Neural progenitor cell (in vitro differentiated cells): ENCODE measurements around the gene HSD11B1L. TPM values are rescaled to one million over a fixed set of nuclear protein-coding genes. Genes with fewer than 3 reads are reported as not detected.
"Not testable (repeated sequence)": the region's sequence is repeated elsewhere in the genome, so short reads cannot be mapped to it uniquely, and the experiment has no call there.

Experiments used
- DNase-seq: peaks from one replicate; pipeline ENCODE4 v3.0.0-alpha.2; 2016; ENCODE audit warnings: low spot score
- H2AFZ ChIP-seq: fragments of 200-600 bp; sonication (generic); replicated peaks from 2 replicates; pipeline ENCODE4 v1.6.1; 2016; ENCODE audit warnings: antibody characterized with exemption
- H3F3A ChIP-seq: fragments of 200-600 bp; sonication (generic); 2 replicates; pipeline ENCODE4 v1.6.1; 2016; ENCODE audit warnings: antibody characterized with exemption, low read depth
- H3K27ac ChIP-seq: fragments of 200-600 bp; sonication (generic); 2 replicates; pipeline ENCODE4 v1.5.1; 2016; ENCODE audit warnings: mild to moderate bottlenecking
- H3K27me3 ChIP-seq: fragments of 200-600 bp; sonication (generic); 2 replicates; pipeline ENCODE4 v1.6.1; 2016; ENCODE audit warnings: mild to moderate bottlenecking, moderate library complexity
- H3K36me3 ChIP-seq: fragments of 200-600 bp; sonication (generic); 2 replicates; pipeline ENCODE4 v1.5.1; 2016
- H3K4me1 ChIP-seq: fragments of 200-600 bp; sonication (generic); 2 replicates; pipeline ENCODE4 v1.6.1; 2016; ENCODE audit warnings: mixed run types
- H3K4me2 ChIP-seq: fragments of 200-600 bp; sonication (generic); 2 replicates; pipeline ENCODE4 v1.6.1; 2016
- H3K4me3 ChIP-seq: fragments of 200-600 bp; sonication (generic); 2 replicates; pipeline ENCODE4 v1.5.1; 2016
- H3K79me2 ChIP-seq: fragments of 200-600 bp; sonication (generic); 2 replicates; pipeline ENCODE4 v1.6.1; 2016; ENCODE audit warnings: low read depth
- H3K9ac ChIP-seq: fragments of 200-600 bp; sonication (generic); 2 replicates; pipeline ENCODE4 v1.6.1; 2016
- H3K9me3 ChIP-seq: fragments of 200-600 bp; sonication (generic); 2 replicates; pipeline ENCODE4 v1.5.1; 2016; ENCODE audit warnings: low read depth
- H4K20me1 ChIP-seq: fragments of 200-600 bp; sonication (generic); 2 replicates; pipeline ENCODE4 v1.6.1; 2016; ENCODE audit warnings: low read depth
- H3K27ac Mint-ChIP-seq: 3 replicates; pipeline ENCODE4 v1.8.0; 2021; ENCODE audit warnings: mixed read lengths
- H3K27me3 Mint-ChIP-seq: 2 replicates; pipeline ENCODE4 v1.8.0; 2022; ENCODE audit warnings: low read depth, mild to moderate bottlenecking, inconsistent platforms, moderate library complexity, mixed read lengths; ENCODE audit not compliant: insufficient read depth
- H3K36me3 Mint-ChIP-seq: 3 replicates; pipeline ENCODE4 v1.8.0; 2021; ENCODE audit warnings: mixed read lengths
- H3K4me1 Mint-ChIP-seq: 3 replicates; pipeline ENCODE4 v1.8.0; 2021; ENCODE audit warnings: mixed read lengths
- H3K4me3 Mint-ChIP-seq: 3 replicates; pipeline ENCODE4 v1.8.0; 2021; ENCODE audit warnings: mild to moderate bottlenecking, moderate library complexity, mixed read lengths
- H3K9me3 Mint-ChIP-seq: 3 replicates; pipeline ENCODE4 v1.8.0; 2020; ENCODE audit warnings: mixed read lengths
- EZH2 ChIP-seq: fragments of 200-600 bp; sonication (generic); IDR thresholded peaks from 2 replicates; pipeline ENCODE4 v1.6.1; 2017; ENCODE audit warnings: antibody characterized with exemption, mild to moderate bottlenecking, moderate library complexity
- EZH2phosphoT487 ChIP-seq: fragments of 200-600 bp; sonication (generic); IDR thresholded peaks from 2 replicates; pipeline ENCODE4 v1.6.1; 2017; ENCODE audit warnings: antibody characterized with exemption
- total RNA-seq: library from RNA; depleted of rRNA; stranded (reverse); fragments of >200 nt; gene quantifications from 2 replicates; pipeline ENCODE4 v1.2.3, GENCODE V29; 2015; ENCODE audit warnings: low replicate concordance
- TF ChIP-seq, protein P1 (sequence below): fragments of 200-600 bp; sonication (generic); IDR thresholded peaks from 2 replicates; pipeline ENCODE4 v1.5.1; 2017; ENCODE audit warnings: antibody characterized with exemption, mild to moderate bottlenecking

Gene HSD11B1L
- total RNA-seq, 1 donor from 2014 or later, result 7.7 TPM

DNA sequence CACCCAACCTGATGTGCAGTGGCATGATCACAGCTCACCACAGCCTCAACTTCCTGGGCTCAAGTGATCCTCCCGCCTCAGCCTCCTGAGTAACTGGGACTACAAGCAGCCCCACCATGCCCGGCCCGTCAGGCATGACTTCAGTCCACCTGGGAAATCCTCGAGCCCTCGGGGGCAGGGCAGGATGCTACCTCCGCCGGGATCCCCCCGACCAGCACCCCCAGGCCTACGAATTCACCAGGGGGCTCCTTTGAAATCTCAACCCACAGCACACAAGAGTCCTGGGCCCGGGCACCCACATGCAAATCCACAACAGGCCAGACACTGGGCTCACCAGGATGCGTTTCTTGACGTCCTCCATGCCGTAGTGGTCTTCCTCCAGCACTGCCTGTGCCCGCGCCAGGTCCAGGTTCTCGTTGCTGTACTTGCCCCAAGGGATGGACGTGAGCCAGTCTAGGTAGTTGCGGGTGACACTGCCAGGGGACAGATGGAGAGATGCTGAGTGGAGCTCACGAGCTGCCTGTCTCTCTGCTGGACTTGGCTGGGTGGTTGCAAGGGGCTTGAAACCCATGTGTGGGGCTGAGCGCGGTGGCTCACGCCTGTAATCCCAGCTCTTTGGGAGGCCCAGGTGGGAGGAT lies 19.7 kb downstream of the HSD11B1L start:
- H2AFZ ChIP-seq, result no peak overlapping the region
- H3K27me3 Mint-ChIP-seq, result peaks cover 5% of the 10 kb centered on the region
- H3K4me1 Mint-ChIP-seq, result no peaks in the 10 kb centered on the region
- no peak overlapping the region for H3K4me3 ChIP-seq
- no peaks in the 10 kb centered on the region for H3K9me3 ChIP-seq
- H3K4me1 ChIP-seq, result no peaks in the 10 kb centered on the region
- H3K36me3 ChIP-seq, result no peaks in the 10 kb centered on the region
- peaks cover 9% of the 10 kb centered on the region for H3F3A ChIP-seq
- no peak overlapping the region for H3K27ac Mint-ChIP-seq
- no peak overlapping the region for H3K27ac ChIP-seq
- H3K9ac ChIP-seq, result no peak overlapping the region
- H3K4me3 Mint-ChIP-seq, result no peak overlapping the region
- no peak for TF ChIP-seq EZH2
- TF ChIP-seq, protein P1, sequence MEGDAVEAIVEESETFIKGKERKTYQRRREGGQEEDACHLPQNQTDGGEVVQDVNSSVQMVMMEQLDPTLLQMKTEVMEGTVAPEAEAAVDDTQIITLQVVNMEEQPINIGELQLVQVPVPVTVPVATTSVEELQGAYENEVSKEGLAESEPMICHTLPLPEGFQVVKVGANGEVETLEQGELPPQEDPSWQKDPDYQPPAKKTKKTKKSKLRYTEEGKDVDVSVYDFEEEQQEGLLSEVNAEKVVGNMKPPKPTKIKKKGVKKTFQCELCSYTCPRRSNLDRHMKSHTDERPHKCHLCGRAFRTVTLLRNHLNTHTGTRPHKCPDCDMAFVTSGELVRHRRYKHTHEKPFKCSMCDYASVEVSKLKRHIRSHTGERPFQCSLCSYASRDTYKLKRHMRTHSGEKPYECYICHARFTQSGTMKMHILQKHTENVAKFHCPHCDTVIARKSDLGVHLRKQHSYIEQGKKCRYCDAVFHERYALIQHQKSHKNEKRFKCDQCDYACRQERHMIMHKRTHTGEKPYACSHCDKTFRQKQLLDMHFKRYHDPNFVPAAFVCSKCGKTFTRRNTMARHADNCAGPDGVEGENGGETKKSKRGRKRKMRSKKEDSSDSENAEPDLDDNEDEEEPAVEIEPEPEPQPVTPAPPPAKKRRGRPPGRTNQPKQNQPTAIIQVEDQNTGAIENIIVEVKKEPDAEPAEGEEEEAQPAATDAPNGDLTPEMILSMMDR, result no peak
- no peak for TF ChIP-seq EZH2phosphoT487
- H4K20me1 ChIP-seq, result peaks cover 19% of the 10 kb centered on the region
- H3K4me2 ChIP-seq, result no peak overlapping the region
- no peaks in the 10 kb centered on the region for H3K27me3 ChIP-seq
- H3K36me3 Mint-ChIP-seq, result peaks cover 15% of the 10 kb centered on the region
- H3K79me2 ChIP-seq, result no peaks in the 10 kb centered on the region
- peaks cover 5% of the 10 kb centered on the region for H3K9me3 Mint-ChIP-seq
- no peak for DNase-seq

DNA sequence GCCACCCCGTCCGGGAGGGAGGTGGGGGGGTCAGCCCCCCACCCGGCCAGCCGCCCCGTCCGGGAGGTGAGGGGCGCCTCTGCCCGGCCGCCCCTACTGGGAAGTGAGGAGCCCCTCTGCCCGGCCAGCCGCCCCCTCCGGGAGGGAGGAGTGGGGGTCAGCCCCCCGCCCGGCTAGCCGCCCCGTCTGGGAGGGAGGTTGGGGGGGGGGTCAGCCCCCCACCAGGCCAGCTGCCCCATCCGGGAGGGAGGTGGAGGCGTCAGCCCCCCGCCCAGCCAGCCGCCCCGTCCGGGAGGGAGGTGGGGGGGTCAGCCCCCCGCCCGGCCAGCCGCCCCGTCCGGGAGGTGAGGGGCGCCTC lies 21.2 kb downstream of the HSD11B1L start:
- H3K27ac ChIP-seq, H3K4me3 ChIP-seq, H3K9ac ChIP-seq, H3K27me3 ChIP-seq, H3K27me3 Mint-ChIP-seq, DNase-seq, H3K4me1 ChIP-seq, H3K4me2 ChIP-seq, H3K79me2 ChIP-seq, H3K9me3 Mint-ChIP-seq, H2AFZ ChIP-seq, H3K36me3 ChIP-seq, H3K4me1 Mint-ChIP-seq, H3F3A ChIP-seq, H4K20me1 ChIP-seq, H3K27ac Mint-ChIP-seq, H3K9me3 ChIP-seq, H3K4me3 Mint-ChIP-seq: not testable (repeated sequence)
- H3K36me3 Mint-ChIP-seq, result peaks cover 18% of the 10 kb centered on the region

DNA sequence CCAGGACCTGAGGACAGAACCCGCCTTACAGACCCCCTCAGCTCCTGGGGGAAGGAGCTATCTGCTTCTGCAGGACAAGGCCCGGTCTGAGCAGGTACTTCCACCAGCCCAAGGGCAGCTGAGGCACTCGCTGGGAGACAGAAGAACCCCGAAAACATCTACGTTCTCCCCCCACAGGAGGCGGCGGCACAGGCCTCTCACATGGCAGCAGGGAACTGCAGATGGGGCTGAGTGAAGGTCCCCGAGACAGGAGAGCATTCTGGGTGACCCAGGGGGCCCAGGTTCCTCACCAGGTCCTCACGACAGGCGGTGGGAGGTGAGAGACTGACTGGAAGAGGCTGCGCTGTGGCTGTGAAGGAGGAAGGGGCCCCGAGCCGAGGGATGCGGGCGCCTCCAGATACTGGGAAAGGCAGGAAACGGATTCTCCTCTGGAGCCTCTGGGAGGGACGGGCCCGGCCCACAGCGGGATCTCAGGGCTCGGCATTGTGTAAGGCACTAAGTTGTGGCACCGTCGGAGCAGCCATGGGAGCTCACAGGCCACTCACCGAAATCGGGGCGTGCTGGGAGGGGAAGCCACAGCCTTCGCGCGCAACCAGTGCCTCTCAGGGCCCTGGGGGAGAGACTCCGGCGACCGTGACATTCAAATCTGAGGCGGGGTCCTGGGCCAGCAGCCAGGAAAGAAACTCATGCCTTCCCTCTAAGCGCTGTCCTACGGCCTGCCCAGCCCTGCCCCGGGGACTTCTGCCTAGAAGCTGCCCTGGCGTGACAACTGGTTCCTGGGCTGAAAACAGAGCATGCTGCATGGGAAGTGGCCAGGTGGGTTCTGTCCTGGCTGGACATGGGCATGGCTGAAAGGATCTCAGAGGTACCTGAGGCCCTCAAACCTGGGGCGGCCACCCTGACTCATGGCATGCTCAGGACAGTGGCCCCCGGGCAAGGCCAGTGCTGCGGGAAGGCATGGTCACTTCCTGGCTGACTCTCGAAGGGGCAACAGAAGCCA lies 23.3 kb downstream of the HSD11B1L start:
- Histone ChIP-seq H3K9me3 (no peaks in the 10 kb centered on the region), H3K4me3 (no peak overlapping the region), H3K9ac (no peak overlapping the region), H3K4me1 (no peaks in the 10 kb centered on the region), H3K36me3 (no peaks in the 10 kb centered on the region), H2AFZ (no peak overlapping the region), H4K20me1 (no peaks in the 10 kb centered on the region), H3K4me2 (no peak overlapping the region), H3K27me3 (no peaks in the 10 kb centered on the region), H3K79me2 (no peaks in the 10 kb centered on the region), H3K27ac (no peak overlapping the region), H3F3A (no peaks in the 10 kb centered on the region)
- DNase-seq, result no peak
- Mint-ChIP-seq H3K4me1 (no peaks in the 10 kb centered on the region), H3K27ac (no peak overlapping the region), H3K9me3 (peaks cover 5% of the 10 kb centered on the region), H3K27me3 (peaks cover 4% of the 10 kb centered on the region), H3K36me3 (peaks cover 15% of the 10 kb centered on the region), H3K4me3 (no peak overlapping the region)
- TF ChIP-seq EZH2phosphoT487 (no peak), EZH2 (no peak)
- TF ChIP-seq, protein P1, result no peak

DNA sequence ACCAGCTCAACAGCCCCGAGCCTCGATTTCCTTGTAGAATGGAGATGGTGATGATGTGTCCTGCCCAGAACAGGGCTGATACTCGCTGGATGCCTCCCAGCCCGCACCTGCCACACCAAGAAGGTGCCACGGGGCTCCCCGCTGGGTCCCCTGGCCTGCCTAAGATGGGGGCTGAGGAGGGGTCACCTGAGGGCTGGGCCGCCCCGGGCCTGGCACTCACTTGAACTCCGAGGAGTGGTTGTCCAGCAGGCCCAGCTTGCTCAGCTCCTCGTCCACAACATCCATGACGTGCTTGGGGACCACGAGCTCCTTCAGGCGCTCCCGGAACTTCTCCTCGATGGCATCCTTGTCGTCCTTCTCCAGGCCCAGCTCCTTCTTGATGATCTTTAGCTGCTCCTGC lies 24.7 kb downstream of the HSD11B1L start:
- peaks cover 14% of the 10 kb centered on the region for H3K36me3 Mint-ChIP-seq

More for the DNA sequence above, 24.7 kb downstream of the HSD11B1L start:
- Histone ChIP-seq H3K27ac (no peak overlapping the region), H3K27me3 (no peaks in the 10 kb centered on the region), H3K36me3 (no peaks in the 10 kb centered on the region), H4K20me1 (no peaks in the 10 kb centered on the region), H3K9me3 (no peaks in the 10 kb centered on the region), H3K4me3 (no peak overlapping the region), H3K79me2 (no peaks in the 10 kb centered on the region), H3K4me1 (no peaks in the 10 kb centered on the region), H2AFZ (no peak overlapping the region), H3F3A (no peaks in the 10 kb centered on the region), H3K9ac (no peak overlapping the region), H3K4me2 (no peak overlapping the region)
- no peak overlapping the region for H3K4me3 Mint-ChIP-seq
- H3K9me3 Mint-ChIP-seq, result peaks cover 5% of the 10 kb centered on the region
- no peak overlapping the region for H3K27ac Mint-ChIP-seq
- TF ChIP-seq EZH2, result no peak
- TF ChIP-seq EZH2phosphoT487, result no peak
- TF ChIP-seq, protein P1, result no peak
- H3K27me3 Mint-ChIP-seq, result peaks cover 3% of the 10 kb centered on the region
- DNase-seq, result no peak
- H3K4me1 Mint-ChIP-seq, result no peaks in the 10 kb centered on the region
